Right hindlimb (tissue), 1 donor: Measurements from ENCODE around the gene OMP.

Source experiments
- DNase-seq: peaks from one replicate; pipeline ENCODE4 v3.0.0-alpha.2; 2018

Gene OMP

GRCh38 chr11:77143405-77144020 lies 40.9 kb downstream of the OMP start:
- DNase-seq: no peak

- DNase-seq: no peak
Observed at GRCh38 chr11:77144196-77144856, 41.7 kb downstream of the OMP start.

GRCh38 chr11:77144857-77145428 lies 42.3 kb downstream of the OMP start:
- no peak for DNase-seq

GRCh38 chr11:77146261-77147035 lies 43.8 kb downstream of the OMP start:
- no peak for DNase-seq

- no peak for DNase-seq
Observed at GRCh38 chr11:77147036-77147315, 44.3 kb downstream of the OMP start.

GRCh38 chr11:77147668-77148321 lies 45.2 kb downstream of the OMP start:
- no peak for DNase-seq

GRCh38 chr11:77148963-77149715 lies 46.5 kb downstream of the OMP start:
- DNase-seq: no peak

GRCh38 chr11:77149716-77150392 lies 47.2 kb downstream of the OMP start:
- DNase-seq: no peak

GRCh38 chr11:77150836-77151235 lies 48.2 kb downstream of the OMP start:
- DNase-seq: no peak

GRCh38 chr11:77151804-77152509 lies 49.3 kb downstream of the OMP start:
- DNase-seq: no peak

GRCh38 chr11:77152846-77153245 lies 50.2 kb downstream of the OMP start:
- peak; percentile 53 for DNase-seq
